Prostate gland (tissue), 2 donors: ENCODE measurements around the gene LZTS2. TPM values are rescaled to one million over a fixed set of nuclear protein-coding genes. Genes with fewer than 3 reads are reported as not detected.

Source experiments
- DNase-seq: peaks from one replicate; pipeline ENCODE4 v3.0.0-alpha.2; 2019; ENCODE audit warnings: low spot score
- H3K27ac ChIP-seq, 2 donors: fragments of 200-600 bp; sonication (generic); 2 replicates each; pipeline ENCODE4 v1.5.1; 2017 to 2019
- H3K27me3 ChIP-seq: fragments of 200-600 bp; sonication (generic); replicated peaks from 2 replicates; pipeline ENCODE4 v1.5.1; 2019; ENCODE audit not compliant: insufficient read depth
- H3K36me3 ChIP-seq, 2 donors: fragments of 200-600 bp; sonication (generic); 1 replicate in 1 of 2; 2 replicates in 1 of 2; pipeline versions ENCODE4 v1.5.1 to v1.8.1; 2017 to 2019
- H3K4me1 ChIP-seq: fragments of 200-600 bp; sonication (generic); replicated peaks from 2 replicates; pipeline ENCODE4 v1.5.1; 2019
- H3K4me3 ChIP-seq, 2 donors: fragments of 200-600 bp; sonication (generic); 2 replicates each; pipeline ENCODE4 v1.5.1; 2017 to 2019
- H3K9me3 ChIP-seq: fragments of 200-600 bp; sonication (generic); 2 replicates; pipeline ENCODE4 v1.5.1; 2017
- POLR2A ChIP-seq: fragments of 450-650 bp; IDR thresholded peaks from one replicate; pipeline ENCODE4 v1.6.1; 2016; ENCODE audit warnings: antibody characterized with exemption, mild to moderate bottlenecking
- POLR2AphosphoS5 ChIP-seq: sonication (generic); formaldehyde crosslinking; IDR thresholded peaks from one replicate; pipeline ENCODE4 v1.6.1; 2017; ENCODE audit warnings: antibody characterized with exemption
- WGBS: methylation state at CpG from one replicate; pipeline ENCODE4 v1.1.5; 2018; 5-methylcytosine and 5-hydroxymethylcytosine counted together
- intact Hi-C: fragments of 100-400 bp; cut with DNase I; formaldehyde crosslinking; loops from one replicate; pipeline ENCODE4 v1.14.2; 2022
- total RNA-seq, 2 donors: library from RNA; depleted of rRNA; stranded (reverse); fragments of >200 nt; gene quantifications; one replicate each; pipeline ENCODE4 v1.1.0, GENCODE V29; 2016
- TF ChIP-seq, protein P1 (sequence below), 4 experiments: fragments of 200-600 bp in 2 of 4; fragments of 450-650 bp in 2 of 4; sonication (generic) in 2 of 4; IDR thresholded peaks; 1 replicate in 3 of 4; 2 replicates in 1 of 4; pipeline ENCODE4 v1.5.1; 2016 to 2019; ENCODE audit warnings: antibody characterized with exemption in 4 of 4, mild to moderate bottlenecking in 2 of 4, moderate library complexity in 2 of 4

LZTS2 gene
- total RNA-seq, 2 donors from 2014 or later: 108 to 189 TPM

DNA sequence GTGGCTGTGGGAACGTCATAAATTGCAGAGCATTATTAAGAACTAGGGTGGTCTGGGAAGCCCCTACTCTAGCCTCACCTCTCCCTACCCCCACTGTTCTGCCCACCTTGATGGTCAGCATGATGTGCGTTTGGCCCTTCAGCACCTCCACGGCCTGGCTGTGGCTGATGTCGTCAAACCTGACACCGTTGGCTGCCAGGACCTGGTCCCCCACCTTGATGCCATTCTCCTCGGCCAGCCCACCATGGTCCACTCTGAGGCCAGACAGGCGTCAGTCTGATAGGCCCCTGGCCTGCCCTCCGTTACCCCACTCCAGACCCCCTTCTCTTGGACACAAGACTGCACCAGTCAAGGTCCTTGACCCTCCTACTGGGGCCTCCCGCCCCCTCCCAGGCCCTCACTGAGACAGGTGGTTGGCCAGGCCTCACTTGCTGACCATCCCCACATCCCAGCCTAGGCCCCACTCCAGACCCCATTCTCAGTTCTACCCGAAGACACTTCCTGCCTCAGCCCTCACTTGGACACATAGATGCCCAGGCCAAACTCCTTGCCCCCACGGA lies 22.2 kb downstream of the LZTS2 start:
- H3K4me1 ChIP-seq: no peaks in the 10 kb centered on the region
- H3K9me3 ChIP-seq: no peaks in the 10 kb centered on the region
- no peak overlapping the region for H3K27ac ChIP-seq
- 84% methylated on average over 11 of the region's 11 CpGs for WGBS
- TF ChIP-seq POLR2AphosphoS5 (no peak), POLR2A (no peak)
- TF ChIP-seq, protein P1, sequence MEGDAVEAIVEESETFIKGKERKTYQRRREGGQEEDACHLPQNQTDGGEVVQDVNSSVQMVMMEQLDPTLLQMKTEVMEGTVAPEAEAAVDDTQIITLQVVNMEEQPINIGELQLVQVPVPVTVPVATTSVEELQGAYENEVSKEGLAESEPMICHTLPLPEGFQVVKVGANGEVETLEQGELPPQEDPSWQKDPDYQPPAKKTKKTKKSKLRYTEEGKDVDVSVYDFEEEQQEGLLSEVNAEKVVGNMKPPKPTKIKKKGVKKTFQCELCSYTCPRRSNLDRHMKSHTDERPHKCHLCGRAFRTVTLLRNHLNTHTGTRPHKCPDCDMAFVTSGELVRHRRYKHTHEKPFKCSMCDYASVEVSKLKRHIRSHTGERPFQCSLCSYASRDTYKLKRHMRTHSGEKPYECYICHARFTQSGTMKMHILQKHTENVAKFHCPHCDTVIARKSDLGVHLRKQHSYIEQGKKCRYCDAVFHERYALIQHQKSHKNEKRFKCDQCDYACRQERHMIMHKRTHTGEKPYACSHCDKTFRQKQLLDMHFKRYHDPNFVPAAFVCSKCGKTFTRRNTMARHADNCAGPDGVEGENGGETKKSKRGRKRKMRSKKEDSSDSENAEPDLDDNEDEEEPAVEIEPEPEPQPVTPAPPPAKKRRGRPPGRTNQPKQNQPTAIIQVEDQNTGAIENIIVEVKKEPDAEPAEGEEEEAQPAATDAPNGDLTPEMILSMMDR (IDR thresholded peaks at IDR 0.05): no peak
- no peak overlapping the region for H3K4me3 ChIP-seq
- no peaks in the 10 kb centered on the region for H3K36me3 ChIP-seq
- no peaks in the 10 kb centered on the region for H3K27me3 ChIP-seq
- DNase-seq: no peak
- intact Hi-C loops: no loop called here

DNA sequence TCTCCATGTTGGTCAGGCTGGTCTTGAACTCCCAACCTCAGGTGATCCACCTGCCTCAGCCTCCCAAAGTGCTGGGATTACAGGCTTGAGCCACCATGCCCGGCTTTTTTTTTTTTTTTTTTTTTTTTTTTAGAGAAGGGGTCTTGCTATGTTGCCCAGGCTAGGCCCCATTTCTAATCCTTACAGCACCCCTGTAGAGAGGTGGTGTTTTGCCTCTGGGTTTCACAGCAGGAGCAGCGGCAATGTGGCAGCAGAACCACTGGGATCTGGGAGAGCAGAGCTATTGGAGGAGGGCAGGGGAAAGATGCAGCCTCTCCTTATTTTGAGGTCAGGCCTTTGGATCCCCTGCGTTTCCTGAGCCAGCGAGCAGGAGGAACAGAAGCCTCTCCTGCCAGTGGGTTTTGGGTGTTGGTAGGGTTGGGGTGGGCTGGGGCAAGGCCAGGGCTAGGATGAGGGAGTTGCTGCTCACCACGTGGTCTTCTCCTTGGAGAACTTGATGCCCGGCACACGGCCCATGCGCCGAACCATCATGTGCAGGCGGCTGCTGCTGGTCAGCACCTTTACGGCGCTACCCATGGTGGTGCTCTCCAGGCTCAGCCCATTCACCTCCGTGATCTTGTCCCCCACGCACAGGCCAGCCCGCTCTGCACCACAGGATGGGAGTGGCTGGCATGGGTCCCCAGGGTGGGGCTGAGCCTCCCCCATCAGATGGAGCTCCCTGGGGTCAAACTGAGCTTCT lies 23.5 kb downstream of the LZTS2 start:
- no peak overlapping the region for H3K4me3 ChIP-seq
- TF ChIP-seq, protein P1 (IDR thresholded peaks at IDR 0.05): no peak
- TF ChIP-seq POLR2A: no peak
- no peak for TF ChIP-seq POLR2AphosphoS5
- no peaks in the 10 kb centered on the region for H3K36me3 ChIP-seq
- DNase-seq: no peak
- H3K4me1 ChIP-seq: no peaks in the 10 kb centered on the region
- no peaks in the 10 kb centered on the region for H3K27me3 ChIP-seq
- intact Hi-C loops: no loop called here
- H3K27ac ChIP-seq: no peak overlapping the region
- no peaks in the 10 kb centered on the region for H3K9me3 ChIP-seq
- 93% methylated on average over 15 of the region's 15 CpGs for WGBS

DNA sequence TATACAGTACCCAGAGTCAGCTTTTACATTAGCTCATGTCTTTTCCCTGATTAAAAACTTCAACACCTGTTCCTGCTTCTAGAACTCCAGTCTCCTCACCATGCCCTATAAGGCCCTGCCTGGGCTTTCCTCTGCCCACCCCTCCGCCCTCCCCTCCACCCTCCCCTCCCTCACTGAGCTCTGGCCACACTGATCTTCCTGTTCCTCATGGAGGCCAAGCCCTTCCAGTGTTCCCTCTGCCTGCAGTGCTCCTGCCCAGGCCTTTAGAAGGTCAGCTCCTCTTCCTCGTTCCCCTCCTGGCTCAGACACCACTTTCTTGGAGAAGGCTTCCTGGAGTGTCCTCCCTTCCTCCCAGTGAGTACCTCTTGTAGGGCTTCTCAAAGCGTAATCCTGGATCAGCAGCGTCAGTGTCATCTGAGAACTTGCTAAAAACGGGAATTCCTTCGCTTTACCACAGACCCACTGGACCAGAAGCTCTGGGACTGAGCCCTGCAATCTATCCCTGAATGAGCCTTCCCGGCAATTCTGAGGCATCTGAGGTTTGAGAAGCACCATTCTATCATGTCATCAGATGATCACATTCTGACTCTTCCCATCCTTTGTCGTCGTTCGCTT lies 27.6 kb downstream of the LZTS2 start:
- Histone ChIP-seq H3K4me3 (no peak overlapping the region), H3K27me3 (no peaks in the 10 kb centered on the region), H3K9me3 (no peaks in the 10 kb centered on the region), H3K36me3 (no peaks in the 10 kb centered on the region), H3K4me1 (peaks cover 6% of the 10 kb centered on the region), H3K27ac (no peak overlapping the region)
- 73% methylated on average over 10 of the region's 10 CpGs for WGBS
- TF ChIP-seq POLR2A (no peak), POLR2AphosphoS5 (no peak)
- TF ChIP-seq, protein P1 (IDR thresholded peaks at IDR 0.05): no peak
- no peak for DNase-seq
- intact Hi-C loops: no loop called here

DNA sequence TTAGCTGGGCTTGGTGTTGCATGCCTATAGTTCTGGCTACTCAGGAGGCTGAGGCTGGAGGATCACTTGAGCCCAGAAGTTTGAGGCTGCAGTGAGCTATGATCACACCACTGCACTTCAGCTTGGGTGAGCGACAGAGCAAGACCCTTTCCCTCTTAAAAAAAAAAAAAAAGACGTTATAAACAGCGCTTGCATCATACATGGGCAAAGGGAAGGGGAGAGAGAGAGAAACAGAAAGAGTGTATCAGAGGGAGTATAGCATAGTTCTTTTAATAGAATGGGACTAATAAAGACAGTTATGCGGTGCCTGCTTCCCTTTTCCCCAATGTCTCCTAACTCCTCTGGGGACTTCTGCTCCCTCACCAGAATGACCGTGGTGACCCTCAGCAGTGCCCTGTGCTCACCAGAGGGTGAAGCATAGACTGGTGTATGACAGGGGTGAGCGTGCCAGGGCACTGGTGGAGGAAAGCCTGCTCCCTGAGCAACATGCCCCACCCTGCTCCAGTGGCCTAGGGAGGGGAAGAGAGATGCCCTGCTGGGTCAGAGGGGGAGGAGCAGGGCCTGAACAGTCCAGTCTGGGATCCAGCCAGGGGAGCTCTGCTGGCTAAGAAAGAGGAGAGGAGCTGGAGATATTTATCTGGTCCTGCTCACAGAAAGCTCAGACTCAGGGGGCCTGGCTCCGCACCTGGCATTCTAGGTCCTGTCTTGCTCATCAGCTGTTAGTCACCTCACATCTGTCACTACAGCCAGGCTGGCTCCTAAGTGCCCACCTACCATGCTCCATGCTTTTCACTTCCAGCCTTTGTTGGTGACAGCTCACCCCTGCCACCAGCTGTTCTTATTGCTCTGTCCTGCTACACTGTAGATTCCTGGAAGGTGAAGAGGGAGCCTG lies 29.1 kb downstream of the LZTS2 start:
- no peak for DNase-seq
- Histone ChIP-seq H3K9me3 (no peaks in the 10 kb centered on the region), H3K4me3 (no peak overlapping the region), H3K36me3 (no peaks in the 10 kb centered on the region), H3K4me1 (peaks cover 16% of the 10 kb centered on the region), H3K27me3 (no peaks in the 10 kb centered on the region), H3K27ac (no peak overlapping the region)
- intact Hi-C loops: no loop called here
- 73% methylated on average over 7 of the region's 7 CpGs for WGBS
- TF ChIP-seq, protein P1 (IDR thresholded peaks at IDR 0.05): no peak
